A673 (cell line): ENCODE results near the gene EPHA6.

Source experiments
- EZH2 ChIP-seq: fragments of 200-600 bp; sonication (generic); IDR thresholded peaks from 2 replicates; pipeline ENCODE4 v1.6.1; 2017; ENCODE audit warnings: borderline replicate concordance, low read depth, mild to moderate bottlenecking, mixed read lengths, antibody characterized with exemption, low read length; ENCODE audit not compliant: poor library complexity, severe bottlenecking
- TF ChIP-seq, protein P1 (sequence below): fragments of 300-800, 200-600 bp; sonication (generic); conservative IDR thresholded peaks from 2 replicates; pipeline ENCODE4 v1.5.1; 2017; ENCODE audit warnings: low read depth, mild to moderate bottlenecking, antibody characterized with exemption, low read length, moderate library complexity, mixed read lengths

DNA sequence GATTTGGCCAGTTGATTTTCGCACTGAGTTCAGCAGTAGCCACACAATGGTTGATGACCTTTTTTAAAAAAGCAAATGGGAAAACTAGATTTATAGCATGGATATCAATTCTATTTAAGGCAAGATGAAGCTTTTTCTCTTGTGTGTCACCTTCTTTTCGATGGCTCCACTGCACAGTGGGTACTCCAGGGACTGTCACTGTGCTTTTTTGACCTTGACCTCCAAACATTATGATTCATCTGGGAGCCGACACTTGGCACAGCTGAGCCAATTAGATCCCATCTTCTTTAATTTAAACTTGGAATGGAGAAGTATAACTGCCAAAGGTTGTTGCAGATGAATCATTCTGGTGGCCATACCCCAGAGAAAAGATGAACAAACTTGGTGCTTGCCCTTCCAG, 367.3 kb downstream of the EPHA6 start:
- TF ChIP-seq, protein P1, sequence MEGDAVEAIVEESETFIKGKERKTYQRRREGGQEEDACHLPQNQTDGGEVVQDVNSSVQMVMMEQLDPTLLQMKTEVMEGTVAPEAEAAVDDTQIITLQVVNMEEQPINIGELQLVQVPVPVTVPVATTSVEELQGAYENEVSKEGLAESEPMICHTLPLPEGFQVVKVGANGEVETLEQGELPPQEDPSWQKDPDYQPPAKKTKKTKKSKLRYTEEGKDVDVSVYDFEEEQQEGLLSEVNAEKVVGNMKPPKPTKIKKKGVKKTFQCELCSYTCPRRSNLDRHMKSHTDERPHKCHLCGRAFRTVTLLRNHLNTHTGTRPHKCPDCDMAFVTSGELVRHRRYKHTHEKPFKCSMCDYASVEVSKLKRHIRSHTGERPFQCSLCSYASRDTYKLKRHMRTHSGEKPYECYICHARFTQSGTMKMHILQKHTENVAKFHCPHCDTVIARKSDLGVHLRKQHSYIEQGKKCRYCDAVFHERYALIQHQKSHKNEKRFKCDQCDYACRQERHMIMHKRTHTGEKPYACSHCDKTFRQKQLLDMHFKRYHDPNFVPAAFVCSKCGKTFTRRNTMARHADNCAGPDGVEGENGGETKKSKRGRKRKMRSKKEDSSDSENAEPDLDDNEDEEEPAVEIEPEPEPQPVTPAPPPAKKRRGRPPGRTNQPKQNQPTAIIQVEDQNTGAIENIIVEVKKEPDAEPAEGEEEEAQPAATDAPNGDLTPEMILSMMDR = no peak
- no peak for TF ChIP-seq EZH2
